HepG2 (cell line): ENCODE results near the gene ATP5F1C.

Source experiments
- CREB1 ChIP-seq, 2 experiments: fragments of 450-650 bp in 1 of 2; IDR thresholded peaks; 2 replicates each; pipeline ENCODE4 v1.6.1; 2016 to 2017; ENCODE audit warnings: control low read depth in 1 of 2, mild to moderate bottlenecking in 1 of 2, missing compliant biosample characterization in 1 of 2, missing genetic modification characterization in 1 of 2
- CTCF ChIP-seq: sonication (generic); formaldehyde crosslinking; IDR thresholded peaks from 2 replicates; pipeline ENCODE4 v1.5.0; 2020; ENCODE audit warnings: mild to moderate bottlenecking, missing genetic modification reagents, moderate library complexity
- EZH2 ChIP-seq: conservative IDR thresholded peaks from 2 replicates; pipeline ENCODE4 v1.6.1; 2012; ENCODE audit warnings: mild to moderate bottlenecking, low read depth, low read length, moderate library complexity
- FOXA3 ChIP-seq: IDR thresholded peaks from 2 replicates; pipeline ENCODE4 v1.6.1; 2016; ENCODE audit warnings: missing genetic modification reagents, missing compliant biosample characterization
- FOXK2 ChIP-seq: fragments of 450-650 bp; IDR thresholded peaks from 2 replicates; pipeline ENCODE4 v1.6.1; 2016
- GTF2F1 ChIP-seq: fragments of 150-350 bp; IDR thresholded peaks from 2 replicates; pipeline ENCODE4 v1.6.1; 2014; ENCODE audit warnings: low read length
- MIER2 ChIP-seq: IDR thresholded peaks from 2 replicates; pipeline ENCODE4 v1.6.1; 2016; ENCODE audit warnings: missing biosample characterization, missing genetic modification reagents
- MXI1 ChIP-seq: IDR thresholded peaks from 3 replicates; pipeline ENCODE4 v1.6.1; 2012; ENCODE audit warnings: low read depth, low read length, inconsistent platforms, borderline replicate concordance
- SIN3A ChIP-seq: IDR thresholded peaks from 2 replicates; pipeline ENCODE4 v1.6.1; 2011; ENCODE audit warnings: low read depth, mild to moderate bottlenecking, control low read depth, low read length, borderline replicate concordance
- SP2 ChIP-seq: sonication (generic); formaldehyde crosslinking; IDR thresholded peaks from 2 replicates; pipeline ENCODE4 v1.5.1; 2020; ENCODE audit warnings: mild to moderate bottlenecking, missing genetic modification reagents
- ZNF207 ChIP-seq: fragments of 450-650 bp; IDR thresholded peaks from 2 replicates; pipeline ENCODE4 v1.6.1; 2016; ENCODE audit warnings: antibody characterized with exemption, borderline replicate concordance

- TF ChIP-seq FOXK2 = no peak
- no peak for TF ChIP-seq CTCF (CRISPR knock-in tag)
- TF ChIP-seq MIER2 (CRISPR knock-in tag) = no peak
- no peak for TF ChIP-seq SIN3A
- no peak for TF ChIP-seq GTF2F1
- TF ChIP-seq CREB1 (IDR thresholded peaks at IDR 0.05) = no peak
- no peak for TF ChIP-seq CREB1 (CRISPR knock-in tag; IDR thresholded peaks at IDR 0.05)
- TF ChIP-seq SP2 (CRISPR knock-in tag) = no peak
- no peak for TF ChIP-seq MXI1
- no peak for TF ChIP-seq EZH2
- no peak for TF ChIP-seq ZNF207
- TF ChIP-seq FOXA3 = no peak
Measured at GRCh38 chr10:7856678-7857077, 68.7 kb downstream of the ATP5F1C start.
